ENCODE data around the gene NTN1.
"Not testable (repeated sequence)": the region's sequence is repeated elsewhere in the genome, so short reads cannot be mapped to it uniquely, and the experiment has no call there.

The NTN1 gene

DNA sequence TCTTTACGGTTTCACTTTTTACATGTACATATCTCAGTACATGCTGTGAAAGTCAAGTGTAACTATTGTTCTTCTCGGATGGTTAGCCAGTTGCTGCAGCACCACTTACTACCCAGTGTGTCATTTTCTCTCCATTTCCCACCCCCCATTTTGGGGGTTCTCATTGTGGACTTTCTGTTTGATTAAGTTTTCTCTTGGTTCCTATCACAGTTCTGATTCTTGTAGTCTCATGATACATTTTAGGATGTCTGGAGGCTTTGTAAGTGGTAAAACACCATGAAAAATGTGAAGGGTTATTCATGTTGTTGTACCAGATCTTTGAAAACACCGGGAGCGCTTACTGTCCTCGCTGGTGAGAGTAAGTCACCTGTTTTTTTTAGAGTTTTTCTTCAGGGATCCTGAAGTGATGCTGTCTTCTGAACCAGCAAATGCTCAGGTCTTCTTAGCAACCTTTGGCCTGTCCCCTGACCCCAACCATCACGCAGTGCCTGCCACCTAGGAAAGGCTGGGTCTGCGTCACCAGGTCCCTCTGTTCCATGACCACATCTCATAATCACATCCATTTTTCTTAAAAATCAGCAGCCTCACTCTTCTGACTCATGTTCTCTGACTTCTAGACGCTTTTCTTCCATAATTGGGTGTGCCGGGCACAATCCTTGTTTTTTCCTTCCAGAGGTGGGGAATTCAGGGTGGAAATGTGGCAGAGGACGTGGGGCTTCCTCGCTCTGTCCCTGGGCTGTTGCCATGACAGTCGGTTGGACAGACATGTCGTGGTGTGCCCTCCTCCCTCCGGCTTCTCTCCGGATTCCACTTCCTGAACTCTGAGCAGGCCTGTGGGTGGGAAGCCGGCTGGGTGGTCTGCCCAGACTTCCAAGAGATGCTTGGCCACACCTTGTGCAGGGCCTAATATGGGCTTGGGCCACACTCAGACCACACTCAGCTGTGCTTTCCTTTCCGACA is 102.6 kb downstream of the NTN1 start:
- no peak for DNase-seq (ENCODE audit: low read depth in 2 of 2)

DNA sequence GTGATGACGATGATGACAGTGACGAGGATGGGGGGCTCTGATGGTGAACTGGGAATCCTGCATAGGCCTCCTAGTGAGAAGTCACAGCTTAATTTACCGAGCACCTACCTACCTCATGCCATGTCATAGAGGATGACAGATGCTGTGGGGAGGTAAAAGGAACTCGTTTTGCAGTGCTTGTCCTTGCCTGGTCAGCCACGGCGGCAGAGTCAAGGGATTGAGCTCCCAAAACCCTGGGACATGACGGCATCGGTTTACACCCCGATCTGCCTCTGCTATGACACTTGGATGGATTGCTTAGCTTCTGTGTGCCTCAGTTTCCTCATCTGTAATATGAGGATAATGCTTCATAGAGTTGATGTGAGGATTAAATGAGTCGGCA is 103.2 kb downstream of the NTN1 start:
- no peak for DNase-seq (ENCODE audit: low read depth in 2 of 2)

DNA sequence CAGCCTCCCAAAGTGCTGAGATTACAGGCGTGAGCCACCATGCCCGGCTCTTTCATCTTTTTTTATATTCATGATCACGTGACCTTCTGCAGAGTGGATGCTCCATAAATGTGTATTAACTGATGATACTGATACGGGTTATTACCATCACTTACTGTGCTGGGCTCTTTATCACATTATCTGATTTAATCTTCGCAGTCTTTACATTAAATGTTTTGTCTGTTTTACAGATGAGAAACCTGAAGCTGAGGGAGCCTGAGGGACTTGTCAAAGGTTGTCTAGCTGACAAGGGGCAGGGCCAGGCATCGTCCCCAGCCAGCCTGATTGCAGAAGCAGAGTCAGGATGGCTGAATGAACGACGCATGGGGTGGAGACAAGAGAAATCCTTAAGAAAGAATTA is 104.4 kb downstream of the NTN1 start:
- no peak for DNase-seq (ENCODE audit: low read depth in 2 of 2)

DNA sequence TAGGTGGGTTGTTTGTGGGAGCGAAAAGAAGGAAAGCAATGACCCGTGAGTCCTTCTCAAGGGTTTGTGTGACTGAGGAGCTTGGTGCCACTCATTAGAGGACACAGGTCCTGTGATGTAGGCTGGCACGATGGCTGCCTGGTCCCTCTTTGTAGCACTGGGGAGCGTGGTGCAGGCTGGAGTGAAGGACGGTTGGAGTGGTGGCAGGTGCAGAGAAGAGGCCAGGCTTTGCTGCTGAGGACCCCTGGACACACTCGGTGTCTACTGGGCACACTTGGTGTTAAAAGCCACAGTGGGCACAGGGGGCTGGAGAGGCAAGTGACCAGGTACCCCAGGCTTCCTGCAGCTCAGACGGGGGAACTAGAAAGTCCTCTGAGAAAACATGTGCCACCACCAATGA is 106.0 kb downstream of the NTN1 start:
- DNase-seq (ENCODE audit: low read depth in 2 of 2): no peak

DNA sequence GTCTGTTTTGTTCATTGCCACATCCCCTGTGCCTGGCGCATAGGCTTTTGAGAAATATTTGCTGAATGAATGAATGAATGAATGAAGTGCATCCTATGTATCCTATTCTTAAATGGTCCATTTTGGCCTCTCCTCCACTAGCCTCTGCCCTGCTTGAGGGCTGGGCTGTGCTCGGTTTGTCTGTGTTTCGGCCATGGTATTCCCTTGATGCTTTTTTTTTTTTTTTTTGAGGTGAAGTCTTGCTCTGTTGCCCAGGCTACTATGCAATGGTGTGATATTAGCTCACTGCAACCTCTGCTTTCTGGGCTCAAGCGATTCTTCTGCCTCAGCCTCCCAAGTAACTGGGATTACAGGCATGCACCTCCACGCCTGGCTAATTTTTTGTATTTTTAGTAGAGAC is 110.1 kb downstream of the NTN1 start:
- no peak for DNase-seq (ENCODE audit: low read depth in 2 of 2)

DNA sequence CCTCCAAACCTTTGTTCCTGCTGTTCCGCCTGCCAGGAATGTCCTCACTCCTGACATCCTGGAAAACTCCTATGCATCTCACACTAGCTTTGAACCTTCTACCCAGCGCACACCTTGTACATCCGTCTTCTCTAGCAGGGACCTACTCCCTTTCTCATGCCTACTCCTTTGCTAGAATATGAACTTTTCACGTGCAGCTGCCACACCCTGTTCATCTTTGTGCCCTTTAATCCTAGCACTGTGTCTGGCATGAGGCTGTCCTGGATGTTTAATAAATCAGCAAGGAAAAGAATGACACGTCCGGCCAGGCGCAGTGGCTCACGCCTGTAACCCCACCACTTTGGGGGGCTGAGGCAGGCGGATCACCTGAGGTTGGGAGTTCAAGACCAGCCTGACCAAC is 111.0 kb downstream of the NTN1 start:
- no peak for DNase-seq (ENCODE audit: low read depth in 2 of 2)

DNA sequence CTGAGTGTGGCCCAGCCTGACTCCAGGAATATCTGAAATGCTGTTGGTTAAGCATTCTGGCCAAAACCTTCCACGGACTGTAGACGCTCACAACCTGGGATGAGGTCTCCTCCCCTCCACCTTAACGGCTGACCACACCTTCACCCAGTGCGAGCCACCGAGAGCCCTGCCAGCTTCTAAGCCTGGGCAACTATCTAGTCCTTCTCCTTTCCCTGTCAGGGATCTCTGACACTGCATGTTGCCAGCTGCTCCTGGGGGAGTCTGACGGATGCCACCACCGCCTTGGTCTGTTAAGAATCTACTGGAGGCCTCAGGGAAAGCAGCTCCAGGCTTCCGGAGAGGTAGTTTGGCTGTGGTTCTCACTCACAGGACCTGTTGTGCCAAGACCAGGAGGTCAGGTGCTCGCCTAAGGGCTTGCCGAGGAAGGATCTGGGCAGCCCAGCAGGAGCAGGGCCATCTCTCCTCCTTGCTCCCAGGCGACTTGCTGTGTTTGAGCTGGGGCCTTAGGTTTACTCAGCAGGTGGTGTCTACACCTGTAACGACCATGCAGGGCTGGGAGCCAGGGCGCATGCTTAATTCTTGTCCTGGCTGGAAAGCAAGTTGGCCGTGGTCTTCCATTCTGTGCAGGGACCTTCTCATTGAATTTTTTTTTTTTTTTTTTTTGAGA is 111.8 kb downstream of the NTN1 start:
- no peak for DNase-seq (ENCODE audit: low read depth in 2 of 2)

DNA sequence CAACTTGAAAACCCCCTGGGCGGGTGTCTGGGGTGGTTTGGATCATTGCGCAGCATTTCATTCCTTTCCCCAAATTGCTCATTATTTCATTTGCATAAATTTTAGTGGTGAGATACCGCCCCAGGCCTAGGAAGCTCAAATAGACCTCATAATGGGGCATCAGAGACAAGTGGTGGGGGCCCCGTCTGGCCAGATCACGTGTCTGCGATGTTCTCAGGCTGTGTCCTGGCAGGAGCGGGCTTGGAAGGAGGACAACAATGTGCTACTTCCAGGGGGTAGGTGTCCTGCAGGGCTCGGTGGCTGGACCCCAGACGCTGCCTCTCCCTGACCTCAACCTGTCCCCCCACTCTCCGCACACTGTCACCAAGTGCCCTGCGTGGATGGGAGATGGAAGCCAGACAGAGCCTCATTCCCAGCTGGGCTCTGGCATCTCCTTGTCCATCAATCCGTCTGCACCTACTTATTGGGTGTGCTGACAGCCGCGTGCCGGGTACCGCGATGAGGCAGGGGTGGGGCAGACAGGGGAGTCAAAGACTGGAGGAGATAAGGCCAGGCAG is 116.9 kb downstream of the NTN1 start:
- DNase-seq (ENCODE audit: low read depth in 2 of 2): no peak

DNA sequence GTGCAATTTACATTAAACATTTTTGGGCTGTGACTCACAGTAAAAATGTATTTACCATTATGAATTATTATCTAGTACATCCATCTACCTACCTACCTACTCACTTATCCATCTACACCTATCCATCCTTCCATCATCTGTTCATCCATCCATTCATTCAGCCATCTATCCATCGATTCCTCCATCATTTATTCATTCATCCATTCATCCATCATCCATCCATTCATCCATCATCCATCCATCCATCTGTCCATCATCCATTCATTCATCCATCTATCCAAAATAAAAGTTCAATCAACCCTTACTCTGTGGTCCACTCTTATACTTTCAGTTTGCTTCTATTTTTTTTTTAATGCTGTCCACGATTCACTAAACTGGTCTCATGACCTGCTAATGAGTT is 118.4 kb downstream of the NTN1 start:
- DNase-seq (ENCODE audit: low read depth in 2 of 2): no peak

DNA sequence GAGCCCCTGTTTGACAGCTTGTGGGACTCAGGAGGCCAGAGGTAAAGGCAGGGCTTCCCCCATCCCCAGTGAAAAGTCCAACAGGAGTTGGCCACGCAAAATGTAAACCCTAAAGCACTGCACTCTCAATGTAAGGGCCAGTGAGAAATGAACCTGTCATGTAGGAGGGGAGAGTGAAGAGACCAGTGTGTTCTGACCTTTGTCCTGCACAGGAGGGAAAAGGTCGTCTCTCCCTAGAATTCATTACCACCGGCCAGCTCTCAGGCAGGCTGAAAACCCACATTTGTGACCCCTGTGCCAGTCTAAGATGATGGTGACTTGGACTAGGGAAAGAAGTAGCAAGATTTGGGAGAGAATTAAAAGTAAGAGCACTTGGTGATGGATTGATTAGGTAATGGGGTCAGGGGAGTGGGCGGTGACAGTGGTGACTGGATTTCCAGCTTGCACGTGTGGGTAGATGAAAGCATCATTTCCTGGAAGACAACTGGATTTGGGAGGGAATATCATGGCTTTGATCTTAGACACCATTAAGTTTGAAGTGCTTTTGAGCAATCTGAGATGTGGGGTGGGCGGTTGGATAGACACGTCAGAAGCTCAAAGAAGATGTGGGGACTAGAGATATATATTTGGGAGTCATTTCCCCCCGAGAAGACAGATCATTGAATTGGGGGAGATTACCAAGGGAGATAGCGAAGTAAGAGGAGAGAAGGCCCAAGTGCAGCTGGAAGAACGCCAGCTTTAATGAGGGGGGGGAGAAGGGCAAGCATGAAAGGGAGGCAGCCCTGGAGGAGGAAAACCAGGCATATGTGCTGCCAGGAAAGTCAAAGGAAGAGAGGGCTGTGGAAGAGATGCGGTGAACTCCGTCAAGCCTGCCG is 119.5 kb downstream of the NTN1 start:
- DNase-seq (ENCODE audit: low read depth in 2 of 2): no peak

DNA sequence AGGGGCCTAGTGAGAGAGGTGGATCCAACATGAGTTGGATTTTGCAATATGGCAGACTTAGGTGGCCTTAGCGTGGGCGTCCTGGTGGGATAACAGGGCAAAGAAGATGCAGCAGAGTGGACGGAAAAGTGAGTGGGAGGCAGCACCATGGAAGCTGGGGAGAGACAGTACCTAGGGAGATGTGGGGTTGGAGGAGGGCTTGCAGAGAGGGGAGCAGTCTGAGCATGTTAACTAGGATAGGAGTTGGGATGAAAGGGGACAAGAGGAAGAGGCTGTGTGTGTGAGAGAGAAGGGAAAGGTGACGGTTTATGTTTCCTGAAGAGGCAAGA is 120.1 kb downstream of the NTN1 start:
- DNase-seq (ENCODE audit: low read depth in 2 of 2): no peak

DNA sequence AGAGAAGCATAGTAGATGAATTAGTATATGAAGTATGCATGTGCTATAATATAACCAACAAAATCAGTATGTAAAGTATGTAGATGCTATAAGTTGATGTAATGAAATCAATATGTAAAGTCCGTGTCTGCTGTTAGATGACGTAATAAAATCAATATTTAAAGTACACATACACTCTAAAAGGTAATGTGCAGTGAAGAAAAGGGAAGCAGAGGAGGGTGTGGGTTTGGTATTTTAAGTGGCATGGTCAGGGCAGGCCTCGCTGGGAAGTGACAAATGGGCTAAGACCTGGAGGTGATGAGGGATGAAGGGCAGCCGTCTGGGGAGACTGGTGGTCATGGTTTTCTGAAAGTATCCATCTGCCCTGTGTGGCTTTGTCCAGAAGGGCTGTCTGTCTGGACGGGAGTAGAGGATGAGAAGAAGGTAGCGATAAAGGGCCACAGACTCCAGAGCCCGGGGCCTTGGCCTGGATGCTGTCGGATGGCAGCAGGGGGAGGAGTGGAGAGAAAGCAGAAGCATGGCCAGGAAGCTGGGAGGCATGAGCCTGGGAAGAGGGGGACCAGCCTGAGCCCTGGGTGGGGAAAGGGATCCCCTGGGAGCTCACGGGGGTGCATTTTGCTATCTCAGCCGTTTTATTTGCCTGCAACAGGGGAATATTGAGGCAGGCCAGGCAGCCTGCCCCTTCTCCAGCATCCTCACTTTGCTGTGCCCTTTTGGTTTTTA is 121.6 kb downstream of the NTN1 start:
- no peak for DNase-seq (ENCODE audit: low read depth in 2 of 2)

DNA sequence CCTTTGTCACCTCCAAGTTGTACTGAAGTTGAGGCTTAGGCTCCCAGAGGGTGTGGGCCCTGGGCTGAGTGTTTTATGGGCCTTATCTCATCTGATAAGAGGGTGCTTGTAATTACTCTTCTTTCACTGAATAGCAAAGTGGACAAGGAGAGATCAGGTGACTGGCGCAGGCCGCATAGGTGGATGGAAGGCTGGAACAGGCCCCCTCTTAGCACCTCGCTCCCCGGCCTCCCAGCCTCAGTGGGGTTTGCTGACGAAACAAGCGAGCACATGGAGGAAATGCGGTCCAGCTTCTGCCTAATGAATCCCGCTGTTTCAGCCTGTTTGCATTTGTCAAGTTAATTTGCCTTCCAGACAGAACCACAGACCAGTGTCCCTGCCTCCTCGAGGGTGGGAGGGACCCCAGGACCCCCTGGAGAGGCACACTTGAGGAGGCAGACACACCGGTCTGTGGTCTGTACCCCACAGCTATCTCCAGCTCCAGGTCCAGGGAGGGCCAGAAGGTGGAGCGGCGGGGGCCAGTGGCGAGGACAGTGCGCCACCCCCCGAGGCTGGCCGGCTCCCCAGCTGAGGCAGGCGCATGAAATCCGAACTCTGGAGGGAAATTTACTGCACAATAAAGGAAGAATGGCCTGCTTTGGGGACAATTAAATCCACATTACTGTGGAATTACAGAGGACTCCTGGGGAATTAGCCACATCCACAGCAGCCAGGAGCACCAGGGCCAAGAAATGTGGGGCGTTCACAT is 123.4 kb downstream of the NTN1 start:
- DNase-seq (ENCODE audit: low read depth in 2 of 2): no peak

DNA sequence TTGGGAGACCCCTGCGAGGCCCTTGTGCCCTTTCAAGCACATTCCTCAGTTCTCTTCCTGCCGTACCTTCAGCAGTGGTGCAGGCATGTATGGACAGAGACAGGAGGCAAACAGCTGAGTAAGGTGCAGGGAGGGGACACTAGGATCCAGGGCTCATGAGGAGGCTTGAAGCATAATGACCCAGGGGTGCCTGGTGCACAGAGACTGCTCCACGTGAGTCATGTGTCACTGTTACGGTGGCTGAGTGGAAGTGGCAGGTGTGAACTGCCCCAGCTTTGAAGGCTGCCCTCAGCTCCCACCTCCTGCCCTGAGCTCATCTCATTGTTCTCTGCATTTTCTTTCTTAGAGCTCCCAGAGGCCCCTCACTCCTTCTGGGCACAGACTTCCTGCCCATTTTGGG is 124.8 kb downstream of the NTN1 start:
- no peak for DNase-seq (ENCODE audit: low read depth in 2 of 2)

DNA sequence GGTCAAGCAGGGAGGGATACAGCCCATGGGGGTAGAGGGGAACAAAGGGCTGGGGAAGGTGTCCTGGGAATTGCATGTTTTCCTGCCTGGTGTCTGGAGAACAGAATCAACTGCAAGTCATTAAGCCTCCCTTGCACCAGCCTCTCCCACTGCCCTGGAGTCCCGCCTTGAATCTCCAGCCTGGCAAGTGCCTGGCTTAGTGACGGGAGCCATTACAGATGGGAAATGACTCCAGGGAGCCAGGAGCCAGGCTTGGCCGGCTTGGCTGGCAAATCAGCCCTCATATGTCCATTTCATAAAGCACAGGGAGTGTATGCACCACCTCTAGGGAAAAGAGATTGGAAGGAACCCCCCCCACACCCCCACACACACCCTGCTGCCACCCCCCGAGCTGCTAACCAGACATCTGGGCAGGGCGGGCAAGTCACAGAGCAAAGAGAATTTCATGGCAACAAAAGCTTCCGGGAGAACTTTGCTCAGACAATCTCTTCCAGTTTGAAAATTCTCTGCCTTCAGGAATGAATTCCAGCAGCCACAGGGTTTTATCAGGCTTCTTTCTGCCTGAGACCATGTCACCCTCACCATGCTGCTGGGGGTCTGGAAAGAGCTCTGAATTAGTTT is 127.7 kb downstream of the NTN1 start:
- DNase-seq (ENCODE audit: low read depth in 2 of 2): no peak

DNA sequence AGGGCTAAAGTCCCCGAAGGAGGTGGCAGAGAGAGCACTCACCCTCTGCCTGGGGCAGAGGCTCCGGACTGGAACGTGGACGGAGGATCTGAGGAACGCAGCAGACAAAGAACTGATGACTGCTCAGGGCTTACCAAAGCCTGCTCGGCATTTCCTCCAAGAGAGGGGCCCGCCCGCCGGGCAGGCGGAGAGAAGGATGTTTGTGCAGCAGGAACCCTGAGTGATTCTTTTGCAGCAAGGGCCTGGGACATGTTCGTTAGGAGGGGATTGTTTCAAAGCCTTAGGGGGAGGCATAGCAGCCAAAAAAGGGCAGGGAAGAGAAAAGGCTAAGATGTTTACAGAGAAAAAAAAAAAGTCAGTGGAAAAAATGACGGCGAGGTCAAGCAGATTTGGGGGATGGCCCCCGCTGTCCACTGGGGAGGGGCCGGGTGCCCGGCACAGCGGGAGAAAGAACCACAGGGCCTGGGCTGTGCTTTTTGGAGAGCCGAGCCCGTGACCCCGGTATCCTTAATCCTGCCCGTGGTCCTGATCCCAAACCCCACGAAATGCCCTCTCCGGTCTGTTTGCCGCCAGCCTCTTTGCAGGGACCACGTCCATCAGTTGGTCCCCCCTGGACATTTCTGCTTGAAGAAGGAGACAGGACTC is 129.3 kb downstream of the NTN1 start:
- DNase-seq (ENCODE audit: low read depth in 2 of 2): peak in 1 of 2 experiments; percentile 5

DNA sequence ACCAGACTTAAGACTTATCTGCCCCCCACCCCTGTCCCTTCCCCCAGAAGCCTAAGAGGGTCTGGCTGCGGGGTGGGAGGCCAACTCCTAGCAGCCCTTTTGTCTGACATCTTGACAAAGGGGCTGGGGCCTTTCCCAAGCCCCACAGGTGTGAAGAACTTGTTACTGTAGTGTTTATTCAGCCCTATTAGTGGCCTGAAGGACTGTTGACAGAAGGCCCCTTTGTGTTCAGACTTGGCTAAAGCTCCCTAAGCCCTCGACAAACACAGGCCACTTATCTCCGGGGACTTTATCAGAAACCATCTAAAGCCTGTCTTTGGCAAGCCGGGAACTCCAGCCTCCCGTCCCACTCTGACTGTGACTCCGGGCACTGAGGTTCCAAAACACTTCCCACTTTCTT is 129.8 kb downstream of the NTN1 start:
- DNase-seq (ENCODE audit: low read depth in 2 of 2): no peak

DNA sequence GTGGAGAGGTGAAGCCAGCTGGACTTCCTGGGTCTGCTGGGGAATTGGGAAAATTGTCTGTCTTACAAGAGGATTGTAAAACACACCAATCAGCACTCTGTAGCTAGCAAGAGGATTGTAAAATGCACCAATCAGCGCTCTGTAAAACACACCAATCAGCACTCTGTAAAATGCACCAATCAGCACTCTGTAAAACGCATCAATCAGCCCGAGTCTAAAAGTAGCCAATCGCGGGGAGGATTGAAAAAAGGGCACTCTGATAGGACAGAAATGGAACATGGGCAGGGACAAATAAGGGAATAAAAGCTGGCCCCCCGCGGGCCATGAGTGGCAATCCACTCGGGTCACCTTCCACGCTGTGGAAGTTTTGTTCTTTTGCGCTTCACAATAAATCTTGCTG is 130.4 kb downstream of the NTN1 start:
- DNase-seq (ENCODE audit: low read depth in 2 of 2): not testable (repeated sequence)

DNA sequence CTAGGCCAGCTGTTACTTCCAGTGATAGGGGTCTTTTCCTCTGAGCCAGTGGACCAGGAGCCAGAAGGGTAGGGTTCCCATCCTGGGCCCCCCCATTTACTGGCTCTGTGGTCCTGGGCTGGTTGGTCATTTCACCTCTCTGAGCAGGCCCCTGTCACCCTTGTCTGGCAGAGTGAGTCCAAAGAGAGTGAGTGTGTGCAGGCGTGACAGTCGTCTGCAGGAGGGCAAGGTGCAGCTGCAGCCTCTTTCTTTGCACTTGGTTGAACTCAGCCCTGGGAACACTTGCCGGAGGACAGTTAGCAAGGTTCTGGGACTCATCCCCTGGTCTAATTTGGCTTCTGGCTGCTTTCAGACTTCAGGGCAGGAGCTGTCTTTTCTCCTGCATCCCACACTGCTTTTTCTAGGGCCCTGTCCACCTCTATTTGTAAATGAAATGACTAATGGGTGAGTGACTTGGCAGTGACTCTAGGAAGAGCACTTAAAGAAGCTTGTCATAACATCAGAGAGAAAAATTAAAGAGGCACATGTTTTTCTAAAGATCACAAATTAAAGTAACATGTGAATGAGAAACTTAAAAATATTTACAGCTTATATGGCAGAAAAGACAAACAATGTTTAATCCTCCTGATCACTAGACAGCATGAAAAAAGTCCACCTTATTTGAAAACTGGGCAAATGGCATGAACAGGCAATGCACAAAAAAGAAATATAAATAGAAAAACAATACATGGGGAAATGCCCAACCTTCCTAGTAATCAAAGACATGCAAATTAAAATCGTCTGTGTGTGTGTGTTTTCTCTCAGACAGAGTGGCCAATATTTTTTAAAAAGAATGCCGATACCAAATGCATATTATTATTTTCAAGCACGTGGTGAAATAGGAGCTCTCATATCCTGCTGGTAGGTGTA is 137.5 kb downstream of the NTN1 start:
- DNase-seq (ENCODE audit: low read depth in 2 of 2): no peak
